Measurements from ENCODE around the gene CEP126.
"Not testable (repeated sequence)": the region's sequence is repeated elsewhere in the genome, so short reads cannot be mapped to it uniquely, and the experiment has no call there.

CEP126 gene

GRCh38 chr11:101940901-101941520, 26.2 kb downstream of the CEP126 start:
- no peak for DNase-seq

DNA sequence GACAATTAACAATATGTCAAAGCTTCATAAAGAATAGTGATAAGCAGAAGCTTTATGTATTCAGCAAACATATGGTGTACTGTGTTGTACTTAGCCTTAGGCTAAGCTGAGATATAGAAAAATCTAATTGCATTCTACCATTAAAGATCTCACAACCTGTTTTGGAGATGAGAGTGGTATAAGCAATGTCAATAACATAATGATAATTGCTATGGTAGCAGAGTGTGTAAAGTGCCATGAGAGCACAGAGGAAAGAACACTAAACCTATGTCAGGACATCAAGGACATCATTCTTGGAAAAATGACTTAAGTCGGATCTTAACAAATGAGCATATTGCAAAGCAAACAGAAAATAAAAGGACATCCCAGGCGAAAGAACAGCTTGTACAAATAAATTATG, 30.1 kb downstream of the CEP126 start:
- no peak for DNase-seq

- DNase-seq, result no peak
These were observed 30.6 kb downstream of the CEP126 start for GRCh38 chr11:101945448-101945847.

GRCh38 chr11:101949680-101950220, 34.9 kb downstream of the CEP126 start:
- DNase-seq, result no peak

GRCh38 chr11:101955278-101955677, 40.5 kb downstream of the CEP126 start:
- DNase-seq, result no peak

DNA sequence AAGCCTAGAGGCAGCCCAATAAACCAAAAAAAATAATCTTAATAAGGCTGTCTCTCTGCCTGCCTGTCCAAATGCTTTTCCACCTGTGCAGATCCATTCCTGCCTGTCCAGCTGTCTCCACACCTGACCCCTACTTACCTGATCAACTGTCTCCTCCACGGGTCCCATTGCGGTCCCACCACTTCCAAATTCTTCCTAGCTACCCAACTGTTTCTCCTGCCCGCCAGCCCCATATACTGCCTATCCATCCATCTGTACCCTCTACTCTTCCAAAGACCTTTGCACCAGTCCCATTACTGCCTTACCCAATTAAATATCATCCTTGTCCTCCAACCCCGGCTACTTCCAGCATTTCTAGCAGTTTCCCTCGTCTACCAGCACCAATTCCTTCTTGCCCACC, 40.9 kb downstream of the CEP126 start:
- DNase-seq, result no peak

- DNase-seq, result no peak
These were observed 45.4 kb downstream of the CEP126 start for GRCh38 chr11:101960231-101960630.

DNA sequence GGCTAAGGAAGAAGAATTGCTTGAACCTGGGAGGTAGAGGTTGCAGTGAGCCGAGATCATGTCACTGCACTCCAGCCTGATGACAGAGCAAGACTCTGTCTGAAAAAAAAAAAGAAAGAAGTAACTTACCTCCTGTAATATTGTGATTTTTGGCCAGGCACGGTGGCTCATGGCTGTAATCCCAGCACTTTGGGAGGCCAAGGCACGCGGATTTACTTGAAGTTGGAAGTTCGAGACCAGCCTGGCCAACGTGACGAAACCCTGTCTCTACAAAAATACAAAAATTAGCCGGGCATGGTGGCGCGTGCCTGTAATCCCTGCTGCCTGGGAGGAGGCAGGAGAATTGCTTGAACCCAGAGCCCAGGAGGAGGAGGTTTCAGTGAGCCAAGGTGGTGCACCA, 49.4 kb downstream of the CEP126 start:
- DNase-seq, result not testable (repeated sequence)

GRCh38 chr11:101974255-101974654, 59.4 kb downstream of the CEP126 start:
- DNase-seq, result no peak

- DNase-seq, result no peak
These were observed 60.0 kb downstream of the CEP126 start for GRCh38 chr11:101974771-101975170.

GRCh38 chr11:101975734-101976133, 60.9 kb downstream of the CEP126 start:
- no peak for DNase-seq

GRCh38 chr11:101987370-101987769, 72.6 kb downstream of the CEP126 start:
- DNase-seq, result no peak

DNA sequence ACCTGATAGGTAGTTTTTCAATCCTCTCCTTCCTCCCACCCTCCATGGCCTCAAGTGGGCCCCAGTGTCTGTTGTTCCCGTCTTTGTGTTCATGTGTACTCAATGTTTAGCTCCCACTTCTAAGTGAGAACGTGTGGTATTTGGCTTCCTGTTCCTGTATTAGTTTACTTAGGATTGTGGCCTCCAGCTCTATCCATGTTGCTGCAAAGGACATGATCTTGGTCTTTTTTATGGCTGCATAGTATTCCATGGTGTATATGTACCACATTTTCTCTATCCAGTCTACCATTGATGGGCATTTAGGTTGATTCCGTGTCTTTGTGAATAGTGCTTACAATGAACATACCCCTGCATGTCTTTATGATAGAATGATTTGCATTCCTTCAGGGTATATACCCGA, 78.4 kb downstream of the CEP126 start:
- no peak for DNase-seq

GRCh38 chr11:101994052-101994469, 79.3 kb downstream of the CEP126 start:
- not testable (repeated sequence) for DNase-seq

DNA sequence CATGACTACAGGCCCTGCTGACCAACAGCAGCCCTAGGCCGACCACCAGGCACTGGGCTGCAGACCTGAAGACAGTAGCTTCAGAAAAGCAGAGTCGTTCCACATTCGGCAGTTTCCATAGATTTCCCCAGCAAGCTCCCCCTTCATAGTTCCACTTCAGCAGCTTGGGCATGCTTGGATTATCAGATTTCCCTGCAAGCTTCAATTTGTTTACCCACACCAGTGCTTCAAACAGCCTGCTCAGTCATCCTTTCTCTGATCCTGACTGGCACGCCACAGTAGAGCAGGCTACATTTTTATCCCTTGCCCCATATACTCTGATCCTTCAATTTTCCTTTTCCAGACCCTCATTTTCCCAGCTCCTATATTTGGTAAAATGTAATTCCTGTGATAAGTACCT, 81.3 kb downstream of the CEP126 start:
- no peak for DNase-seq

DNA sequence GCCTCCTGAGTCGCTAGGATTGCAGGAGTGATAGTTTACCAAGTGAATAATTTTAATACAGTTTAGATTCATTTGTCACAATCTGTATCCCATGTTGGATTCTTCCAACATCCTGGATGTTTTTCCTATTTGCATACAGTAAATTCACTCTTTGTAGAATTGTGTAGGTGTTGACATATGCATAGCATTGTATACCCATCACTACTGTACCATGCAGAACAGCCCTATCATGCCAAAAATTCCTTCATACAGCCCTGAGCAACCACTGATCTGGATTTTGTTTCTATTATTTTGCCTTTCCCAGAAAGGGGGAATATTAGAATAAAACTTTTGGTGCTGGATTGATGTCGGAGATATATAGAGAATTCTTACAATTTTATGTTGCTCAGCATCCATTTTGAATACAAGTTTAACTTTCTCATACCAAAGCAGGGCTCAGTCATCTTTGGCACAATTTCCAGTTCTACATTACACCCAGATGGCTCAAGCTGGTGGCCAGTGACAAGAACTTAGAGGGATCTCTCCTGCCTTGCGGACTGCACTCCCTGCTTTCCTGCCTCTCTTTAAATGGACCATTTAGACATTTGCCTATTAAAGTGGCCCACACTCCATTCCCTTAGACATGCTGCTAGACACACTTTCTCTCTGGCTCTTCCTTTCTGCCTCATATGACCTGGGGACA, 87.0 kb downstream of the CEP126 start:
- no peak for DNase-seq

DNA sequence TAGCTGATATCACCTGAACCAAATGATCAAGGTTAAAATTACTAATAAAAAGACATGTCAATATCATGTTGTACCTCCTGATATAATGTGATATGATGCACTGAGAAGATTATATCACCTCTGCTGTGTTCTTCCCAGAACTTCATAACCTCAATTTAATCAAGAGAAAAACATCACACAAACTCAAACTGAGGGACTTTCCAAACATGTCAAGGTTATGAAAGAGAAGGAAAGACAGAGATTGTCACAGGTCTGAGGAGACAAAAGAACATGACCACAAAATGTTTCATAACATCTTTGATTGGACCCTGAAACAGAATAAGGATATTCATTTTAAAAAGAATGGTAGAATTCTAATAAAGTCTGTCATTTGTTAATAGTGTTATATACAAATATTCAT, 89.4 kb downstream of the CEP126 start:
- DNase-seq, result no peak

DNA sequence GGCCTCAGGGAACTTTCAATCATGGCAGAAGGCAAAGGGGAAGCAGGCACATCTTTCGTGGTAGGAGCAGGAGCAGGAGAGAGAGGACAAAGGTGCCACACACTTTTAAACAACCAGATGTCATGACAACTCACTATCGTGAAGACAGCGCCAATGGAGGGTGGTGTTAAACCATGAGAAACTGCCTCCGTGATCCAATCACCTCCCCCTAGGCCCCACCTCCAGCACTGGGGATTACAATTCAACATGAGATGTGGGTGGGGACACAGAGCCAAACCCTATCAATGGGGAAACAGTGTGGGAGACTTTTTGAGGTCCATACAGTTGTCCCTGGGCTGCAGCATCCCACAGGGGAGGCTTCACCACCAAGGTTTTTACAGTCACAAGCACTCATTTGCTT, 90.5 kb downstream of the CEP126 start:
- DNase-seq, result no peak

GRCh38 chr11:102006835-102007566, 92.2 kb downstream of the CEP126 start:
- DNase-seq, result no peak

DNA sequence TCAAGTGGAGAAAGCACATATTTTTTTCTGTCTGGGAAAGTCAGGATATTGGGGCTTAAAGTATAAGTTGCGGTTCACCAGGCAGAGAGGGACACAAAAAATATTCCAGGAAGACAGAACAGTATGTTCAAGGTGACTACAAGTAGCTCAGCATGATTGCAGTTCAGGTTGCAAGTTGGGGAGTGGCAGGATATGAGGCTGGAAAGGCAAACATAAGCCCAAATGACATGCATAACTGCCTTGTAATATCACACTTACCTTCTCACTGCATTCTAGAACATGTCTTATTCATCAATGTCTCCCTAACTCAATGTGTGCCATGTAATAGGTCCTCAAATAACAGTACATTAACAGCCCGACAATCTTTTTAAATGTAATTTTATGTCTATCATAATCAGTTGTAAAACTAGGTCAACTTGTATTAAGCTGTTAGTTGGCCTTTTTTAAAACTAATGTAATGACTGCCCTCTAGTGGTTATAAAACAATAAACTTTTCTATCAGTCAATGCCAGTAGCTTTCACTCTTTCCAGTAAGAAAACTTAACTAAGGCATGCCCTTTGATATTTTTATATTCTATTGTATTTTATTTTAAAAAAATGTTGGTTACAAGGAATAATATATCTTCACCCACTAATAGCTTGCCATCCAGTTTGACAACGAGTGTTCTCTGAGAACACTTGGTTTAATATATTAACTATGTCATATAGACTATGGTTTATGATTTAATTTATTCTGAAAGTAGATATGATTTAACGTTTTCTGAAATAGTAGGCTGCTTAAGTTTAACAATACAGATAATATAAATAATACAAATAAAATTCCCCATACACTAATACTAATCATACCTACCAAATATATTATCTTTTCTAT, 93.0 kb downstream of the CEP126 start:
- no peak for DNase-seq

GRCh38 chr11:102010776-102011494, 96.1 kb downstream of the CEP126 start:
- no peak for DNase-seq

DNA sequence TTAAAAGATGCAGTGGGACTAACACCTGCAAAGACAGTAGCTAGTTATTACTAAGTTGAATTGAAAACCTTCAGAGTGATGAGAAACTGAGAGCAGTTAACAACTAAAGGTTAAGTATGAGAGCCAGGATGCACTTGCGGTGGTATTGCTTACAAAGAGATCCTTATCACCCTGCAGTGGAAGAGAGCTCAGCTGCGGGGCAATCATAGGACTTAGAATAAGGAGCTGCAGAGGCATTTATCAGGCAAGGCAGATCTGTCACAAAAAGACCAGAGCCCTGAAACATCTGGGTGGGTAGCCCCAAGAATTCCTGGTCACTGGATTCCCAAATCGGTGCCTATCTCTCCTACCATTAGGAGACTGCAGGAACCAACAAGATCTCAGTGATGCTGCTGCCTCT, 98.1 kb downstream of the CEP126 start:
- no peak for DNase-seq
